Testis (tissue), 3 donors: ENCODE results near the gene BOC. TPM values are rescaled to one million over a fixed set of nuclear protein-coding genes. Genes with fewer than 3 reads are reported as not detected.
A peak's percentile ranks its signal among the peaks of the same experiment; 100 is the strongest.

Experiments used
- DNase-seq: peaks from one replicate; pipeline ENCODE4 v3.0.0-alpha.2; 2019
- H3K27ac ChIP-seq, 2 donors: fragments of 200-600 bp; sonication (generic); one replicate each; pipeline ENCODE4 v1.5.1; 2019
- H3K27me3 ChIP-seq: fragments of 200-600 bp; sonication (generic); one replicate; pipeline ENCODE4 v1.5.1; 2019
- H3K36me3 ChIP-seq: fragments of 200-600 bp; sonication (generic); one replicate; pipeline ENCODE4 v1.5.1; 2017; ENCODE audit warnings: low read depth; ENCODE audit errors: missing control alignments
- H3K4me1 ChIP-seq: fragments of 200-600 bp; sonication (generic); one replicate; pipeline ENCODE4 v1.5.1; 2019
- H3K4me3 ChIP-seq, 2 donors: fragments of 200-600 bp; sonication (generic); one replicate each; pipeline ENCODE4 v1.5.1; 2017 to 2019
- H3K9me3 ChIP-seq: fragments of 200-600 bp; sonication (generic); one replicate; pipeline ENCODE4 v1.5.1; 2017
- POLR2A ChIP-seq: fragments of 450-650 bp; IDR thresholded peaks from one replicate; pipeline ENCODE4 v1.6.1; 2017; ENCODE audit warnings: antibody characterized with exemption, mild to moderate bottlenecking, moderate library complexity
- WGBS, 2 donors: methylation state at CpG; one replicate each; pipeline ENCODE4 v1.1.5; 2018; 5-methylcytosine and 5-hydroxymethylcytosine counted together
- intact Hi-C: fragments of 100-400 bp; cut with DNase I; formaldehyde crosslinking; loops from one replicate; pipeline ENCODE4 v1.15.1; 2023; ENCODE audit warnings: low total_unique reads
- polyA plus RNA-seq: library from polyadenylated mRNA; stranded (reverse); fragments of 350-450 nt; fragmentation: Illumina TruSeq; extraction: RNeasy Lipid Tissue Mini Kit (QIAGEN cat#74804); gene quantifications from one replicate; pipeline ENCODE4 v1.2.3, GENCODE V29; 2014; ENCODE audit warnings: low read depth, low replicate concordance; ENCODE audit not compliant: insufficient read depth
- total RNA-seq, 2 donors: library from RNA; depleted of rRNA; stranded (reverse); fragments of >200 nt; gene quantifications; one replicate each; pipeline ENCODE4 v1.2.3, GENCODE V29; 2016
- TF ChIP-seq, protein P1 (sequence below), 3 experiments: fragments of 450-650 bp in 2 of 3; fragments of 200-600 bp in 1 of 3; sonication (generic) in 1 of 3; IDR thresholded peaks; one replicate each; pipeline ENCODE4 v1.5.1; 2016 to 2019; ENCODE audit warnings: antibody characterized with exemption in 3 of 3, mild to moderate bottlenecking in 2 of 3, moderate library complexity in 1 of 3

The BOC gene
- total and polyA plus RNA-seq, 3 donors from 2014 or later: 24.5 to 33.6 (median 28.4) TPM

DNA sequence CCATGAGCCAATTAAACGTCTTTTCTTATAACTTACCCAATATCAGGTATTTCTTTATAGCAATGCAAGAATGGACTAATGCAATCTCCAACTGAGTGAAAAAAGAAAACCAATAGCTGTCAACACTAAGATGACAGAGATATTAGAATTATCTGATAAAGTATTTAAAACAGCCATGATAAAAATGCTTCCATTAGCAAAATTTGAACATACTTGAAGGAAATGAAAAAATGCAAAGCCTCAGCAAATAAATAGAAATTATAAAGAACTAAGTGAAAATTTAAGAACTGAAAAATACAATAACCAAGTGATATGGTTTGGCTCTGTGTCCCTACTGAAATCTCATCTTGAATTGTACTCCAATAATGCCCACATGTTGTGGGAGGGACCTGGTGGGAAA lies 99.6 kb downstream of the BOC start:
- Histone ChIP-seq H3K27me3 (no peaks in the 10 kb centered on the region), H3K4me3 (no peak overlapping the region), H3K9me3 (no peaks in the 10 kb centered on the region), H3K27ac (no peak overlapping the region), H3K36me3 (no peaks in the 10 kb centered on the region), H3K4me1 (no peaks in the 10 kb centered on the region)
- TF ChIP-seq, protein P1, sequence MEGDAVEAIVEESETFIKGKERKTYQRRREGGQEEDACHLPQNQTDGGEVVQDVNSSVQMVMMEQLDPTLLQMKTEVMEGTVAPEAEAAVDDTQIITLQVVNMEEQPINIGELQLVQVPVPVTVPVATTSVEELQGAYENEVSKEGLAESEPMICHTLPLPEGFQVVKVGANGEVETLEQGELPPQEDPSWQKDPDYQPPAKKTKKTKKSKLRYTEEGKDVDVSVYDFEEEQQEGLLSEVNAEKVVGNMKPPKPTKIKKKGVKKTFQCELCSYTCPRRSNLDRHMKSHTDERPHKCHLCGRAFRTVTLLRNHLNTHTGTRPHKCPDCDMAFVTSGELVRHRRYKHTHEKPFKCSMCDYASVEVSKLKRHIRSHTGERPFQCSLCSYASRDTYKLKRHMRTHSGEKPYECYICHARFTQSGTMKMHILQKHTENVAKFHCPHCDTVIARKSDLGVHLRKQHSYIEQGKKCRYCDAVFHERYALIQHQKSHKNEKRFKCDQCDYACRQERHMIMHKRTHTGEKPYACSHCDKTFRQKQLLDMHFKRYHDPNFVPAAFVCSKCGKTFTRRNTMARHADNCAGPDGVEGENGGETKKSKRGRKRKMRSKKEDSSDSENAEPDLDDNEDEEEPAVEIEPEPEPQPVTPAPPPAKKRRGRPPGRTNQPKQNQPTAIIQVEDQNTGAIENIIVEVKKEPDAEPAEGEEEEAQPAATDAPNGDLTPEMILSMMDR (IDR thresholded peaks at IDR 0.05): no peak
- TF ChIP-seq POLR2A: no peak
- intact Hi-C loops: no loop called here
- DNase-seq: no peak
- WGBS, 2 donors: 83 to 100% methylated on average over 1 of the region's 1 CpG

DNA sequence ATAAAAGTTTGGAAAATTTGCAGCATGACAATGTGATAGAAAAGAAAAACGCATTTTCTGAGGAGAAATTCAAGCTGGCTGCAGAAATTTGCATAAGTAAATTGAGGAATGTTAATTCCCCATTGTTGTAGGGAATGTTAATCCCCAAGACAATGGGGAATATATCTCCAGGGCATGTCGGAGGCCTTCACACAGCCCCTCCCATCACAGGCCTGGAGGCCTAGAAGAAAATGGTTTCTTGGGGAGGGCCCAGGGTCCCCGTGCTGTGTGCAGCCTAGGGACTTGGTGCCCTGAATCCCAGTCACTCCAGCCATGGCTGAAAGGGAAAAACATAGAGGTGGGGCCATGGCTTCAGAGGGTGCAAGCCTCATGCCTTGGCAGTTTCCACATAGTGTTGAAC lies 101.1 kb downstream of the BOC start:
- H3K27me3 ChIP-seq: no peaks in the 10 kb centered on the region
- WGBS, 2 donors: 88 to 95% methylated on average over 3 of the region's 3 CpGs
- H3K4me3 ChIP-seq: no peak overlapping the region
- no peaks in the 10 kb centered on the region for H3K4me1 ChIP-seq
- TF ChIP-seq, protein P1 (IDR thresholded peaks at IDR 0.05): no peak
- TF ChIP-seq POLR2A: no peak
- no peaks in the 10 kb centered on the region for H3K9me3 ChIP-seq
- no peak overlapping the region for H3K27ac ChIP-seq
- intact Hi-C loops: no loop called here
- DNase-seq: no peak
- H3K36me3 ChIP-seq: no peaks in the 10 kb centered on the region

DNA sequence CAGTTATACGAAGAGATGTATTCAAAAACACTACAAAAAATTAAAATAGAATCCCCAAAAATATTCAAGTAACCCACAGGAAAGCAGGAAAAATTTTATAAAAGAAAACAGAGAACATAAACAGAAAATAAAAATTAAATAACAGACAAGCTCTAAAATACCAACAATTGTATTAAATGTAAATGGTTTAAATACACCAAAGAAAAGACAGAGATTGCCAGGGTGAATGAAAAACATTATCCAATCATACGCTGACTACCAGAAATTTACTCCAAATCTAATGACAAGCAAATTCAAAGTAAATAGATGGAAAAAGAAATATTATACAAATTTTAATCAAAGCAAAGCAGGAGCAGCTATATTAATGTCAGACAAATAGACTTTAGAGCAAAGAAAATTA lies 103.6 kb downstream of the BOC start:
- intact Hi-C loops: no loop called here
- Histone ChIP-seq H3K4me1 (no peaks in the 10 kb centered on the region), H3K27ac (no peak overlapping the region), H3K4me3 (no peak overlapping the region), H3K36me3 (no peaks in the 10 kb centered on the region), H3K27me3 (no peaks in the 10 kb centered on the region), H3K9me3 (no peaks in the 10 kb centered on the region)
- 87 to 93% methylated on average over 2 of the region's 2 CpGs for WGBS, 2 donors
- no peak for TF ChIP-seq POLR2A
- TF ChIP-seq, protein P1 (IDR thresholded peaks at IDR 0.05): no peak
- no peak for DNase-seq

DNA sequence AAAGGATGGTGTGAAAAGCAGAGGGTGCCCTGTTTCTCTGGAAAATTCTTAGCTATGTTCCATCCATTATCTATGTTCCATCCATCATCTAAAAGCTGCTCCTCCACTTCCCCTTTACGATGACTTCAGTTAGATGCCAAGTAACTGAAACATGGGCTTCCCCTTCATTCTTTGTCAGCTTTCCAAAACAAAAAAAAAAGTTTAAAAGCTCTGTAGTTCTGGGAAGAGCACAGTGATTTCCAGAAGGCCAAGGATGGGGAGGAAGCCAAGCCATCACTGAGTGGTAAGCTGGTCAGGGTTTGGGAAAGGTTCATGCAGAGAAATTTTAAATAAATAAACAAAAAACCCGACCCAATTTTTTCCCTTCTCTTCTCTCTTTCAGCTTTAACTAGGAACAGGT lies 118.4 kb downstream of the BOC start:
- no peak overlapping the region for H3K27ac ChIP-seq
- H3K27me3 ChIP-seq: no peaks in the 10 kb centered on the region
- no peaks in the 10 kb centered on the region for H3K9me3 ChIP-seq
- H3K36me3 ChIP-seq: no peaks in the 10 kb centered on the region
- WGBS, 2 donors: 42 to 49% methylated on average over 2 of the region's 2 CpGs
- no peaks in the 10 kb centered on the region for H3K4me1 ChIP-seq
- intact Hi-C loops: no loop called here
- H3K4me3 ChIP-seq: no peak overlapping the region
- TF ChIP-seq, protein P1 (IDR thresholded peaks at IDR 0.05): no peak
- TF ChIP-seq POLR2A: no peak
- no peak for DNase-seq

DNA sequence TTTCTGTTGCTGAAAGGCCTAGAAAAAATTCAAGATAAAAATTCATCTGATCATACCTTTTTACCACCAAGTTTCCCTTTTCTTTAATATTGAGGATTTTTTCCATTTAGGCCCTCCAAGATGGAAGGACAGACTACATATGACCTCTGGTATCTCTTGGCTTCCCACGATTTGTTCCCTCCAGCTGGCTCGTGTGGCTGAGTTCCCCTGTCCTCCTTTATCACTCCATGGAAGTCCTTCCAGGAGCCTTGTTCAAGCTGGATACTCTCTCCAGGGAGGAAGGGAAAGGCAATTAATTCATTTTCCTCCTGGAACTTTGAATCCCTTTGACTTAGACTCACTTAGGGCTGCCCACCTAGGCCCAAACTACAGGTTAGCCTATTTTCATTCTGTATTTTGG lies 119.4 kb downstream of the BOC start:
- H3K36me3 ChIP-seq: no peaks in the 10 kb centered on the region
- intact Hi-C loops: no loop called here
- H3K27ac ChIP-seq: no peak overlapping the region
- H3K4me1 ChIP-seq: no peaks in the 10 kb centered on the region
- peak; percentile 24 for DNase-seq
- H3K9me3 ChIP-seq: no peaks in the 10 kb centered on the region
- WGBS, 2 donors: 52 to 53% methylated on average over 2 of the region's 2 CpGs
- no peaks in the 10 kb centered on the region for H3K27me3 ChIP-seq
- TF ChIP-seq POLR2A: no peak
- TF ChIP-seq, protein P1 (IDR thresholded peaks at IDR 0.05): no peak
- H3K4me3 ChIP-seq: no peak overlapping the region
